Thyroid gland (tissue), 4 donors: Measurements from ENCODE around the gene TBC1D2B. TPM values are rescaled to one million over a fixed set of nuclear protein-coding genes. Genes with fewer than 3 reads are reported as not detected.

Experiments used
- DNase-seq, 2 donors: peaks; one replicate each; pipeline ENCODE4 v3.0.0-alpha.2; 2019
- H3K27ac ChIP-seq, 3 donors: fragments of 200-600 bp; sonication (generic); 1 replicate in 2 of 3; 2 replicates in 1 of 3; pipeline ENCODE4 v1.5.1; 2016 to 2019; ENCODE audit warnings: mild to moderate bottlenecking in 1 of 3, moderate library complexity in 1 of 3
- H3K27me3 ChIP-seq: fragments of 200-600 bp; sonication (generic); one replicate; pipeline ENCODE4 v1.5.1; 2019
- H3K36me3 ChIP-seq, 2 donors: fragments of 200-600 bp; sonication (generic); one replicate each; pipeline ENCODE4 v1.5.1; 2016 to 2019
- H3K4me1 ChIP-seq, 2 donors: fragments of 200-600 bp; sonication (generic); one replicate each; pipeline ENCODE4 v1.5.1; 2017 to 2019
- H3K4me3 ChIP-seq, 3 donors: fragments of 200-600 bp; sonication (generic); replicated peaks in 1 of 3; 1 replicate in 2 of 3; 2 replicates in 1 of 3; pipeline ENCODE4 v1.5.1; 2016; ENCODE audit warnings: mild to moderate bottlenecking in 1 of 3
- H3K9me3 ChIP-seq: fragments of 200-600 bp; sonication (generic); one replicate; pipeline ENCODE4 v1.5.1; 2017
- POLR2A ChIP-seq, 2 donors: fragments of 450-650 bp; IDR thresholded peaks; one replicate each; pipeline ENCODE4 v1.6.1; 2017; ENCODE audit warnings: antibody characterized with exemption in 2 of 2, mild to moderate bottlenecking in 2 of 2, moderate library complexity in 1 of 2
- WGBS, 2 donors: methylation state at CpG; one replicate each; pipeline ENCODE4 v1.1.5; 2017; 5-methylcytosine and 5-hydroxymethylcytosine counted together
- intact Hi-C: fragments of 100-400 bp; cut with DNase I; formaldehyde crosslinking; loops from one replicate; pipeline ENCODE4 v1.15.1; 2023
- total RNA-seq, 4 donors: library from RNA; depleted of rRNA; stranded (reverse); fragments of >200 nt; gene quantifications; one replicate each; pipeline ENCODE4 v1.2.3, GENCODE V29; 2016
- TF ChIP-seq, protein P1 (sequence below), 6 experiments: fragments of 200-600 bp in 3 of 6; fragments of 450-650 bp in 3 of 6; sonication (generic) in 3 of 6; IDR thresholded peaks; one replicate each; pipeline ENCODE4 v1.5.1; 2016 to 2019; ENCODE audit warnings: antibody characterized with exemption in 6 of 6, mild to moderate bottlenecking in 2 of 6, inconsistent platforms in 1 of 6, moderate library complexity in 1 of 6

TBC1D2B gene
- total RNA-seq, 4 donors from 2014 or later = 32.8 to 54.0 (median 40.1) TPM

- no peaks in the 10 kb centered on the region for H3K36me3 ChIP-seq
- intact Hi-C loops = loop anchor here (10.0 kb wide), 1 partner anchor 77 kb away; the partner anchor contains the start of gene IDH3A
- H3K27ac ChIP-seq = peak overlapping the region; percentile 76 to 87 (median 78)
- 0 to 7% methylated on average over 1 of the region's 1 CpG for WGBS, 2 donors
- DNase-seq = peak; percentile 37 to 53
- H3K27me3 ChIP-seq = no peaks in the 10 kb centered on the region
- no peaks in the 10 kb centered on the region for H3K9me3 ChIP-seq
- no peak overlapping the region for H3K4me3 ChIP-seq
- no peak for TF ChIP-seq POLR2A (IDR thresholded peaks at IDR 0.05)
- TF ChIP-seq, protein P1, sequence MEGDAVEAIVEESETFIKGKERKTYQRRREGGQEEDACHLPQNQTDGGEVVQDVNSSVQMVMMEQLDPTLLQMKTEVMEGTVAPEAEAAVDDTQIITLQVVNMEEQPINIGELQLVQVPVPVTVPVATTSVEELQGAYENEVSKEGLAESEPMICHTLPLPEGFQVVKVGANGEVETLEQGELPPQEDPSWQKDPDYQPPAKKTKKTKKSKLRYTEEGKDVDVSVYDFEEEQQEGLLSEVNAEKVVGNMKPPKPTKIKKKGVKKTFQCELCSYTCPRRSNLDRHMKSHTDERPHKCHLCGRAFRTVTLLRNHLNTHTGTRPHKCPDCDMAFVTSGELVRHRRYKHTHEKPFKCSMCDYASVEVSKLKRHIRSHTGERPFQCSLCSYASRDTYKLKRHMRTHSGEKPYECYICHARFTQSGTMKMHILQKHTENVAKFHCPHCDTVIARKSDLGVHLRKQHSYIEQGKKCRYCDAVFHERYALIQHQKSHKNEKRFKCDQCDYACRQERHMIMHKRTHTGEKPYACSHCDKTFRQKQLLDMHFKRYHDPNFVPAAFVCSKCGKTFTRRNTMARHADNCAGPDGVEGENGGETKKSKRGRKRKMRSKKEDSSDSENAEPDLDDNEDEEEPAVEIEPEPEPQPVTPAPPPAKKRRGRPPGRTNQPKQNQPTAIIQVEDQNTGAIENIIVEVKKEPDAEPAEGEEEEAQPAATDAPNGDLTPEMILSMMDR (IDR thresholded peaks at IDR 0.05) = no peak
- H3K4me1 ChIP-seq = peaks cover 87 to 95% of the 10 kb centered on the region in 2 donors
These were observed 9.9 kb downstream of the TBC1D2B start for GRCh38 chr15:78067328-78068228.

GRCh38 chr15:78065973-78066946 lies 11.3 kb downstream of the TBC1D2B start:
- no peaks in the 10 kb centered on the region for H3K36me3 ChIP-seq
- intact Hi-C loops = loop anchor here (10.0 kb wide), 1 partner anchor 79 kb away; the partner anchor contains the start of gene IDH3A
- no peak for DNase-seq
- no peaks in the 10 kb centered on the region for H3K27me3 ChIP-seq
- H3K27ac ChIP-seq = peak overlapping the region; percentile 76 to 87 (median 78)
- H3K9me3 ChIP-seq = no peaks in the 10 kb centered on the region
- WGBS, 2 donors = 45 to 58% methylated on average over 7 of the region's 7 CpGs
- peaks cover 80 to 95% of the 10 kb centered on the region in 2 donors for H3K4me1 ChIP-seq
- TF ChIP-seq, protein P1 (IDR thresholded peaks at IDR 0.05) = no peak
- no peak for TF ChIP-seq POLR2A (IDR thresholded peaks at IDR 0.05)
- H3K4me3 ChIP-seq = no peak overlapping the region

DNA sequence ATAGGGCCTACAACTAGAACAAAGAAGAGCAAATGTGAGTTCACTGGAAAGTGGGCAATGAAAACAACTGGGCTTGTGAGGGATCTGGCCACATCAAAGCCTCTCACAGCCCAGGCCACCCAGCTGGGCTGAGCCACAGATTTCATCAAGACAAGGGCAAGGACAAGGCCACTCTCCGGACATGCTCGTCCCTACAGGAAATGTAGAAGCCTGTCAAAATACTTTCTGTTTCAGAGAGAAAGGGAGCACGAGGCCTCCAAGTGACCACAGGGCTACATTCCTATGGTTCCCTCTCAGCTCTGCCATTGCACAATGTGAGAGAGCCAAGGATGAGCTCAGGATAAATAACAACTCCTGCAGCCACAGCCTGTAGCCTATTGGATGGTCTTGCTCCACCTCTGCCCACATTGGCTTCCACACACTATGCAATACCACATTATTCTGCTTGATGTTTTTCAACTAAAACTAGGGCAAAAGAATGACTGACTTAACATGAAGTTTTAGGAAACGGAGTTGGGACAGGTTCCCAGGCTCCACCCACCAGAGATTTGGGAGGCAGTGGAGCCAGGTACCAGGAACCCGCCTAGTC lies 12.1 kb downstream of the TBC1D2B start:
- intact Hi-C loops = loop anchor here (10.0 kb wide), 1 partner anchor 79 kb away; the partner anchor contains the start of gene IDH3A
- H3K27ac ChIP-seq = peak overlapping the region; percentile 76 to 87 (median 78)
- no peaks in the 10 kb centered on the region for H3K27me3 ChIP-seq
- peaks cover 85 to 95% of the 10 kb centered on the region in 2 donors for H3K4me1 ChIP-seq
- DNase-seq = peak; percentile 46 to 50
- no peaks in the 10 kb centered on the region for H3K36me3 ChIP-seq
- 56 to 59% methylated on average over 5 of the region's 5 CpGs for WGBS, 2 donors
- no peaks in the 10 kb centered on the region for H3K9me3 ChIP-seq
- H3K4me3 ChIP-seq = no peak overlapping the region
- no peak for TF ChIP-seq POLR2A (IDR thresholded peaks at IDR 0.05)
- TF ChIP-seq, protein P1 (IDR thresholded peaks at IDR 0.05) = no peak

DNA sequence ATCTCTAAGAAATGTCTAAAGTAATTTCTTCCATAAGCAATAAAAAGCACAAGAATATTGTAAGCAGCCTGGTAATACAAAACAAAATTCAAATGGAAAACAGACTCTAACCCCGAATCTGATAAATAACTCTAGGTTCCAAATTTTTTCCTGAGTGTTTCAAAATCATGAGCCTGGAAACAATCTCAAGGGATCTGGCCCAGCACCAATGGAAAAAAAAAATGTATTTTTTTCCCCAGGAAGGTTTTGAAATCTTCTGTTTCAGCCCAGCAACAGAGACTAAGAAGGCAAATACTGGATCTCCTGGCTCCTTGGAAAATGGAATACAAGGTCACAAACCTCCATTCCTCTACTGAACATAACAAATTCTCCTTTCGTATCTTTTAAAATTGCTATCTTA lies 13.0 kb downstream of the TBC1D2B start:
- Histone ChIP-seq H3K27ac (peak overlapping the region; percentile 76 to 87 (median 78)), H3K9me3 (no peaks in the 10 kb centered on the region), H3K4me1 (peaks cover 86 to 95% of the 10 kb centered on the region in 2 donors), H3K36me3 (no peaks in the 10 kb centered on the region), H3K27me3 (no peaks in the 10 kb centered on the region), H3K4me3 (no peak overlapping the region)
- intact Hi-C loops = loop anchor here (10.0 kb wide), 1 partner anchor 80 kb away; the partner anchor contains the start of gene IDH3A
- WGBS, 2 donors = 48 to 49% methylated on average over 2 of the region's 2 CpGs
- TF ChIP-seq POLR2A (IDR thresholded peaks at IDR 0.05) = no peak
- TF ChIP-seq, protein P1 (IDR thresholded peaks at IDR 0.05) = no peak
- DNase-seq = no peak
